GM19025 (cell line): ENCODE results near the gene CDKN2B-AS1.

Source experiments
- ATAC-seq: cut with Tn5 transposase; IDR thresholded peaks from one replicate; pipeline ENCODE4 v1.9.1; 2021; ENCODE audit warnings: mild to moderate bottlenecking, low read depth, moderate library complexity; ENCODE audit not compliant: unreplicated experiment

The CDKN2B-AS1 gene

DNA sequence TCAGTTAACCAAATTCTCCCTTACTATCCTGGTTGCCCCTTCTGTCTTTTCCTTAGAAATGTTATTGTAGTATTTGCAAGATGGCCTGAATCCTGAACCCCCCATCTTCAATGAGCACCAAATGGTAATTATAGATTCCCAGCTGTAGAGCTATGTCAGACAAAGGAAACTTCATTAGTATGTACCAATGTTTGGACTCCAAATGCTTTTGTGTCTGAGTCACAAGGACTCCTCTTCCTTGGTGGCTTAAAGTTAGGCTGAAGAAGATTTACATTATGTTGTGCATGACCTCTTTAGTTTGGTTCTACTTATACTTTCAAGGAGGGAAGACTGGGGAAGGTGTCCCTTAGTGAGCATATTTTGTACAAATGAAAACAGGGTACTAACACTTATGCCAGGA lies 120.4 kb downstream of the CDKN2B-AS1 start:
- ATAC-seq = no peak

DNA sequence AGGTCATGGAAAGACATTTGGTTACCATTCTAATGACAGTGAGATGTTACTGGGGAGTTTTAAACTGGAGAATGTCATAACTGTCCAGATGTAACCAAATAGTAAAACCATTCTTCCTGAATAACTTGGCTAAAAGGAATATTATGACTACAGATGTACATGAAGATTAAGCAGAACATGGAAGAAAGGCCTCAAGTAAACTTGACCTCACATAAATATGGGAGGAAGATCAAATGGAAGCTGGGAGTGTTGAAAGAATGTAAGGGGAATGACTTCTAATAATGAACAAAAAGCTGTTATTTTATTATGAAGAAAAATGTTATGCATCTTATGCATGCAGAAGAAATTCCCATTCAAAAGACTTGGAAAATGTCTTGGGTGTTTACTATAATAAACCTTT lies 122.2 kb downstream of the CDKN2B-AS1 start:
- ATAC-seq = no peak

DNA sequence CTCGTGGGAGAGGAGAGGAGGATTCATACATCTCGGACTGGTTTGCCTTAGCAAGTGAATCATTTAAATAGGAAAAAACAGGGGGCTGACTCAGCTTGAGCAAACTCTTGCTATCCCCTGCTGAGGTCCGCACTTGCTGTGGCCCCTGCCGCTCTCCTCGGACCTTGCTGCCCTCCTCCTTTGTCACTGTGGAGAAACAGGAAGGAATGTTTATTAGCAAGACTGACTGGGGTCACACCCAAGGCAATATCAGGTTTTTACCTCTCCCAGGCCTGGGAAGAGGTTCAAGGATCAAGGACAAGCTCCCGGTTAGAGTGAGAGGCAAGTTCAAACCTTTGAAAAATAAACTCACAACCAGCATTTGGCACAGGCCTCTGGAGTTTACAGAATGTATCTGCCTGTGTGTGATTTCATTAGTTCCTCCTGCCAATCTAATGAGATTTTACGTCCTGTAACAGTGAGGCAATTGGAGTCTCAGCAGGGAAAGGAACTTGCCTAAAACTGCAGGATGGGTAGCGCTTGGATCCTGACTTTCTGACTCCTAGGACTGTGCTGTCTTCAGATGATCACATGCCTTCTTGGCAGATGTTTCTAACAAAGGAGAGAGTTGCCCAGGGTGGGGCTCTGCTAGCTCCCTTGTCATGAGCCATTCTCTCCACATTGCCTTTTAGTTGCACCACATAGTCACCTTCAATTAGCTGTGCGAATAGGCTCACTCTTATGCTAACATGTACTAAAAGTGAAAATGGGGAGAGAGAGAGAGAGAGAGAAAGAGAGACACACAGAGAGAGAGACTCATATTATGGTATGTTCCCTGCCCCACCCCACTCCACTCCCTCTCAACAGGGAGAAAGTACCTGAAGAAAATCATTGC lies 123.2 kb downstream of the CDKN2B-AS1 start:
- ATAC-seq = no peak

GRCh38 chr9:22118810-22119521 lies 124.4 kb downstream of the CDKN2B-AS1 start:
- no peak for ATAC-seq

DNA sequence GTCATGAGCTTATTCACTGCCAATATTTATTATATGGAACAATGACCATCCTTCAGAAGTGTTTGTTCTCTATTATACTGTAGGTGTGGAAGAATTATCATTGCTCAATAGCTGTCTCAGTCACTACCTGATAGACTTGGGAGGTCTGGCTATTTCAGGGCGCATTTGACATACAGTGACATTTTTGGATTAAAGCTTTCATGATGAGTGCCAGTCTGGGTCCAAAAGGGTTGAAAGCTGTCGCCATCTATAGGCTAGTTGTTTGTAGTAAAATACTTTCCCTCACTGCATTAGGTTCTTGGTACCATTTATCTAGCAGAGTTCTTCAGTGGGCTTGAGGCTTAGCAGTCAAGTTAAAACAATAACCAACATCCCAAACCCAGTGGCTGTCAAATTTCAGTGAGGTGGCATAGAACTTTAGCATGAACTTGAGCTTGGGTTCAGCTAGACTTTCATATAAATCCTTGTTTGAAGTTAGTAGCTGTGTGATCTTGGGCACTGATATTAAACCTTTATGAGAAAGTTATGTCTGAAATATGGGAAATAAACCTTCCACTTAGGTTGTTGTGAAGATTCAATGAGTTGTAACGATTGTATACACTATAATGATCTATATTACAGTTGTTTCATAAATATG lies 125.0 kb downstream of the CDKN2B-AS1 start:
- no peak for ATAC-seq

DNA sequence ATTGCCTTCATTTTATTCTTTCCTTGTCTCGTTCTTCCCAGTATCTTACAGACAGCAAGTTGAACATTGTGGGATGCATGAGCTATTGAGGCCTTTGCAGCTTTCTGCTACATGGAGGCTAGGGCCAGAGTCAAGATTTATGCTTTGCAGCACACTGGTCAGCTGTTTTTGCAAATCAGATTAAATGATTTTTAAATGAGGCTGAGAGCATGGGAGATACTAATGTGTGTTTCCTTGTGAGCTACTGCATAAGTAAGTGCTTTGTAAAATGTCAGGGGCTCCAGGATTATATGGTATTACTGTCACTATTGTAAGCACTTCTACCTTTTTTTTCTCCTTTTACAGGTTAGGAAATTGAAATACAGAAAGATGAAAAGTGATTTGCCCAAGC lies 125.6 kb downstream of the CDKN2B-AS1 start:
- no peak for ATAC-seq

- ATAC-seq = no peak
These were observed 126.0 kb downstream of the CDKN2B-AS1 start for GRCh38 chr9:22120595-22120994.

DNA sequence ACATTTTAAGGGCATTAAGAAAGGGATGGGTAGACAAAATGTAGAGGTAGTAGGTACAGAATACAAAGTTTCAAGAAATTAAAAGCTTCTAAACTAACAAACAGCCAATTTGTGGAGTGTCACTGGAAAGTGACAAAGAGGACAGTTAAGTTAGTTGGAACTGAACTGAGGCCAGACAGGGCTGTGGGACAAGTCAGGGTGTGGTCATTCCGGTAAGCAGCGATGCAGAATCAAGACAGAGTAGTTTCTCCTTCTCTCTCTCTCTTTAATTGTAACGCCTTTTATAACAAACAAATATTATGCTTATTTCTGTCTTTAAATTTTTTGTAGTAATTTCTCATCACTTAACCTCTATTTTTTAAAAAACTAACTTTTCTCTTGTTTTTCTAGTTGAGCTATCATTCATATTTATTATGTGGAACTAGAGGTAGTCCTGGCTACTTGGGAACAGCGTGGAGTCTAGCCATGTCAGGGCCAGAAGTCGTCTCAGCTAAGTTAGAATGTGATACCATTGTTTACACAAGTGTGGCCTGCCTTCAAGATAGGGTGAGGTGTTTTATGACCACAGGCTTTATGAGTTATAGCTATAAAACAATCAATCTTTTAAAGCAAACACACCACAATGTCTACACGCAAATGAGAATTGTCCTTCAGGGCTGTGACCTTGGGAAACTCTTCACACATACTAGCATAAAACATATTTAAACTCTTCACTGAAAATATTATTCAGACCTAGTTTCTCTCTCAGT lies 129.8 kb downstream of the CDKN2B-AS1 start:
- no peak for ATAC-seq

- ATAC-seq = no peak
These were observed 134.5 kb downstream of the CDKN2B-AS1 start for GRCh38 chr9:22129133-22129532.

GRCh38 chr9:22129633-22130032 lies 135.0 kb downstream of the CDKN2B-AS1 start:
- no peak for ATAC-seq

- ATAC-seq = no peak
These were observed 137.2 kb downstream of the CDKN2B-AS1 start for GRCh38 chr9:22131817-22132216.

GRCh38 chr9:22134390-22134789 lies 139.8 kb downstream of the CDKN2B-AS1 start:
- no peak for ATAC-seq

GRCh38 chr9:22136461-22137096 lies 142.0 kb downstream of the CDKN2B-AS1 start:
- ATAC-seq = no peak

DNA sequence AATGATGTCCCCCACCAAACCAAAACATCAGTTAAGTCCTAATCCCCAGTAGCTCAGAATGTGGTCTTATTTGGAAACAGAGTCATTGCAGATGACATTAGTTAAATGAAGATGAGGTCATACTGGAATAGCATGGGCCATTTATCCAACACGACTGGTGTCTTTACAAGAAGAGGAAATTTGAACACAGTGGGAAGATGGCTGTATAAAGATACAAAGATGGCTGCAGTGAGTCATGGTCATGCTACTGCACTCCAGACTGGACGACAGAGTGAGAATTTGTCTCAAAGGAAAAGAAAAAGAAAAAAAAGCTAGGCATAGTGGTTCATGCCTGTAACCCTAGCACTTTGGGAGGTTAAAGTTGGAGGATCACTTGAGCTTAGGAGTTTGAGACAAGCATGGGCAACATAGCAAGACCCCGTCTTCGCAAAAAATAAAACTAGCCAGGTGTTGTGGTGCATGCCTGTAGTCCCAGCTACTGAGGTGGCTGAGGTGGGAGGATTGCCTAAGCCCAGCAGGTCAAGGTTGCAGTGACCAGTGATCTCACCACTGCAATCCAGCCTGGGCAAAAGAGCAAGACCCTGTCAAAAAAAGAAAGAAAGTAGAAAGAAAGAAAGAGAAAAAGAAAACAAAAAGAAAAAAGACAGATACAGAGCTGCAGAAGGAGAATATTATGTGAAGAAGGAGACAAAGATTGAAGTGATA lies 144.5 kb downstream of the CDKN2B-AS1 start:
- no peak for ATAC-seq

- ATAC-seq = no peak
These were observed 147.3 kb downstream of the CDKN2B-AS1 start for GRCh38 chr9:22141908-22142307.

DNA sequence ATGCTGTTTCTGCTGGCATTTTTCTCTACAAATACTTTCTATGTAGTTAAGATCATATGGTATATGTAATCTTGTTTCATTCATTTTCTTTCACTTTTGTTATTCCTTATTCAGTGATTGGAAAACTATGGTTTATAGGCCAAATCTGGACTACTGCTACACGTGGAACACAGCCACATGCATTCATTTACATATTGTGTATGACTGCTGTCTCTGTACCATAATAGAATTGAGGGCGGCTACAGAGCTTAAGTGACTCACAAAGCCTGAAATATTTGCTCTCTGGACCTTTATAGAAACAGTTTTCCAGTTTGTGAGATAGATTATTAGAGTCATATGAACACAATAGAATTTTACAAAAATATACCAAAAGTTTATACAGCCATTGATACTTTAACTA lies 148.1 kb downstream of the CDKN2B-AS1 start:
- no peak for ATAC-seq

DNA sequence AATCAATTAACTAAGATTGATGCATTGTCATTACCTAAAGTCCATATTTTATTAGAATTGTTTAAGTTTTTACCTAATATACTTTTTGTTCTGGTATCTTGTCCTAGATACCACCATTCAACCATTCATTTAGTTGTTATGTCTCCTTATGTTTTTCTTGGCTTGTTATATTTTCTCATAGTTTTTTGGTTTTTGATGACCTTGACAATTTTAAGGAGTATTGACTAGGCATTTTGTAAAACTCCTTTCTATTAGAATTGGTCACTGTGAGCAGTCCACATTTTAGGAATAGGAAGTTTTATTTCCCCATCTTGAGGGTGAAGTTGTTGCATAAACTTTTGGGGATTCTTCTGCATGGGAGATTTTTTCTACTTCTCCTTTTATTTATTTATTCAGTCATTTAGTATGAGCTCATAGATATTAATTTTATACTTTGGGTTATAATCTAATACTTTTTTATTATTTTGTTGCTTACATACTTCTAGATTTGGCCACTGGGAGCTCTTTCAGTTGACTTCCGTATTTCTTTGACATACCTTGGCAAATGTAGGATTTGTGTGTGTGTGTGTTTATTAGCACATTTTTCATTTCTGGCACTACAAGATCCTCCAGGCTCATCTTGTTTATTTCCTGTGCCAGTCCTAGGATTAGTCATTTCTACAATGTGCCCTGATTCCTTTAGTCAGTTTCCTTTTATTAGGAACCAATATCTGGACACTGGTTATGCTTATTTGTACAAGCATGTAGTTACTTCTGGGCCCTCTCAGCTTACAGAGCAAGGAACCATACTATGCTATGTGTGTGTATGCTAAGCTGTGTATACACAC lies 149.4 kb downstream of the CDKN2B-AS1 start:
- ATAC-seq = no peak

GRCh38 chr9:22146604-22147003 lies 152.0 kb downstream of the CDKN2B-AS1 start:
- ATAC-seq = no peak
